Endodermal cell (in vitro differentiated cells): ENCODE data around the gene ATE1. TPM values are rescaled to one million over a fixed set of nuclear protein-coding genes. Genes with fewer than 3 reads are reported as not detected.
"Not testable (repeated sequence)": the region's sequence is repeated elsewhere in the genome, so short reads cannot be mapped to it uniquely, and the experiment has no call there.

ENCODE experiments used
- DNase-seq: peaks from one replicate; pipeline ENCODE4 v3.0.0-alpha.2; 2017
- H3K27ac ChIP-seq: 2 replicates; pipeline ENCODE4 v1.5.1; 2013; ENCODE audit warnings: mild to moderate bottlenecking, low read depth, low read length, moderate library complexity
- H3K27me3 ChIP-seq: 2 replicates; pipeline ENCODE4 v1.6.1; 2013; ENCODE audit warnings: mild to moderate bottlenecking, low read length, moderate library complexity; ENCODE audit not compliant: insufficient read depth, control insufficient read depth, poor library complexity, severe bottlenecking
- H3K36me3 ChIP-seq: 2 replicates; pipeline ENCODE4 v1.7.0; 2013; ENCODE audit warnings: mild to moderate bottlenecking, low read length, moderate library complexity; ENCODE audit not compliant: control insufficient read depth, insufficient read depth
- H3K4me1 ChIP-seq: one replicate; pipeline ENCODE4 v1.7.0; 2013; ENCODE audit warnings: low read length; ENCODE audit not compliant: control insufficient read depth, insufficient read depth
- H3K4me3 ChIP-seq: 2 replicates; pipeline ENCODE4 v1.5.1; 2013; ENCODE audit warnings: mild to moderate bottlenecking, low read length, moderate library complexity
- H3K9ac ChIP-seq: 2 replicates; pipeline ENCODE4 v1.6.1; 2013; ENCODE audit warnings: mild to moderate bottlenecking, low read length, moderate library complexity; ENCODE audit not compliant: poor library complexity, severe bottlenecking; ENCODE audit errors: extremely low read depth
- H3K9me3 ChIP-seq: 2 replicates; pipeline ENCODE4 v1.6.1; 2013; ENCODE audit warnings: mild to moderate bottlenecking, low read length, moderate library complexity; ENCODE audit not compliant: control insufficient read depth
- H3K27ac Mint-ChIP-seq: 2 replicates; pipeline ENCODE4 v1.8.0; 2020; ENCODE audit warnings: mixed read lengths
- H3K27me3 Mint-ChIP-seq: 2 replicates; pipeline ENCODE4 v1.8.0; 2021; ENCODE audit warnings: mild to moderate bottlenecking, mixed read lengths; ENCODE audit not compliant: insufficient read depth
- H3K36me3 Mint-ChIP-seq: 2 replicates; pipeline ENCODE4 v1.8.0; 2020; ENCODE audit warnings: low read depth, mixed read lengths
- H3K4me1 Mint-ChIP-seq: 2 replicates; pipeline ENCODE4 v1.8.0; 2020; ENCODE audit warnings: mixed read lengths
- H3K4me3 Mint-ChIP-seq: 2 replicates; pipeline ENCODE4 v1.8.0; 2020; ENCODE audit warnings: mild to moderate bottlenecking, moderate library complexity, mixed read lengths
- H3K9me3 Mint-ChIP-seq: 2 replicates; pipeline ENCODE4 v1.8.0; 2020; ENCODE audit warnings: mild to moderate bottlenecking, mixed read lengths
- CTCF ChIP-seq: fragments of 200-600 bp; sonication (generic); conservative IDR thresholded peaks from 2 replicates; pipeline ENCODE4 v1.5.0; 2021; ENCODE audit warnings: antibody characterized with exemption, mild to moderate bottlenecking
- WGBS, 2 experiments: methylation state at CpG; one replicate each; pipeline versions ENCODE4 v1.1.5 to v1.1.7; 2013; ENCODE audit warnings: missing lambda C conversion rate in 2 of 2, mixed read lengths in 1 of 2; ENCODE audit not compliant: insufficient coverage in 1 of 2, insufficient read length in 1 of 2; 5-methylcytosine and 5-hydroxymethylcytosine counted together
- total RNA-seq, 2 donors: library from RNA; stranded (reverse); fragmentation: NEBNext Ultra II Directional in 1 of 2; extraction: Animal tissue kit (Norgen Biotek cat#: 25700) in 1 of 2; gene quantifications; 2 replicates in 1 of 2; 3 replicates in 1 of 2; pipeline ENCODE4 v1.2.1, GENCODE V29; 2021

ATE1 gene
- total RNA-seq, 2 donors from 2014 or later: 31.2 to 32.2 TPM

DNA sequence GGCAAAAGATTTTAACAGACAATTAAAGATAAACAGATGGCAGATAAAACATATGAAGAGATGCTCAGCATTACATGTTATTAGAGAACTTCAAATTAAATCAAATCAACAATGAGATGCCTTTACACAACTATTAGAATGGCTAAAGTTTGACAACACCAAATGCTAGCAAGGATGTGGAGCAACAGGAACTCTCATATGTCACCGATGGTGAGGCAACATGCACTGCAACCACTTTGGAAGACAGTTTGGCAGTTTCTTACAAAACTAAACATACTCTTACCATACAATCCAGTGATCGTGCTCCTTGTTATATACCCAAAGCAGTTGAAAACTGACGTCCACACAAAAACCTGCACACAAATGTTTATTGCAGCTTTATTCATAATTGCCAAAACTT, 13.7 kb upstream of the ATE1 start:
- Mint-ChIP-seq H3K27me3 (peaks cover 4% of the 10 kb centered on the region), H3K27ac (no peak overlapping the region), H3K9me3 (peaks cover 13% of the 10 kb centered on the region), H3K36me3 (no peaks in the 10 kb centered on the region), H3K4me3 (no peak overlapping the region), H3K4me1 (no peaks in the 10 kb centered on the region)
- Histone ChIP-seq H3K27ac (no peak overlapping the region), H3K9ac (no peak overlapping the region), H3K4me3 (no peak overlapping the region), H3K9me3 (peaks cover 6% of the 10 kb centered on the region), H3K4me1 (no peaks in the 10 kb centered on the region), H3K27me3 (no peaks in the 10 kb centered on the region), H3K36me3 (no peaks in the 10 kb centered on the region)
- WGBS, 2 experiments: 88 to 89% methylated on average over 1 to 3 of the region's 3 CpGs
- TF ChIP-seq CTCF: no peak
- no peak for DNase-seq

- Mint-ChIP-seq H3K9me3 (peaks cover 13% of the 10 kb centered on the region), H3K27me3 (peaks cover 4% of the 10 kb centered on the region), H3K4me3 (no peak overlapping the region), H3K36me3 (peaks cover 10% of the 10 kb centered on the region), H3K4me1 (peaks cover 4% of the 10 kb centered on the region), H3K27ac (no peak overlapping the region)
- DNase-seq: no peak
- no peak overlapping the region for H3K27ac ChIP-seq
- H3K4me3 ChIP-seq: no peak overlapping the region
- WGBS, 2 experiments: 80 to 93% methylated on average over 1 to 2 of the region's 2 CpGs
- H3K9ac ChIP-seq: no peak overlapping the region
- TF ChIP-seq CTCF: no peak
- H3K27me3 ChIP-seq: no peaks in the 10 kb centered on the region
- H3K4me1 ChIP-seq: no peaks in the 10 kb centered on the region
- H3K36me3 ChIP-seq: no peaks in the 10 kb centered on the region
- peaks cover under 1% of the 10 kb centered on the region for H3K9me3 ChIP-seq
Observed at GRCh38 chr10:121936295-121936694, 8.5 kb upstream of the ATE1 start.

- H3K27me3 Mint-ChIP-seq: peaks cover 4% of the 10 kb centered on the region
- Histone ChIP-seq H3K4me1 (peaks cover 4% of the 10 kb centered on the region), H3K4me3 (no peak overlapping the region), H3K27ac (no peak overlapping the region), H3K9ac (no peak overlapping the region), H3K36me3 (no peaks in the 10 kb centered on the region), H3K9me3 (no peaks in the 10 kb centered on the region), H3K27me3 (no peaks in the 10 kb centered on the region)
- TF ChIP-seq CTCF: no peak
- WGBS, 2 experiments: 93 to 95% methylated on average over 7 of the region's 7 CpGs
- peaks cover 12% of the 10 kb centered on the region for H3K9me3 Mint-ChIP-seq
- H3K4me3 Mint-ChIP-seq: no peak overlapping the region
- peaks cover 9% of the 10 kb centered on the region for H3K4me1 Mint-ChIP-seq
- no peak overlapping the region for H3K27ac Mint-ChIP-seq
- no peak for DNase-seq
- peaks cover 10% of the 10 kb centered on the region for H3K36me3 Mint-ChIP-seq
Observed at GRCh38 chr10:121935702-121936101, 7.9 kb upstream of the ATE1 start.

- H3K27me3 Mint-ChIP-seq, H3K36me3 ChIP-seq, DNase-seq, H3K9me3 ChIP-seq, H3K27ac ChIP-seq, H3K9me3 Mint-ChIP-seq, H3K27me3 ChIP-seq, H3K9ac ChIP-seq: not testable (repeated sequence)
- H3K4me3 Mint-ChIP-seq: peak overlapping the region; percentile 92
- peaks cover 11% of the 10 kb centered on the region for H3K36me3 Mint-ChIP-seq
- H3K4me3 ChIP-seq: peak overlapping the region; percentile 56
- peaks cover 24% of the 10 kb centered on the region for H3K4me1 Mint-ChIP-seq
- WGBS, 2 experiments: 79 to 87% methylated on average over 11 of the region's 11 CpGs
- H3K4me1 ChIP-seq: peaks cover 18% of the 10 kb centered on the region
- H3K27ac Mint-ChIP-seq: peak overlapping the region; percentile 86
Observed at GRCh38 chr10:121930268-121931085, 2.6 kb upstream of the ATE1 start.

- 91 to 96% methylated on average over 6 to 13 of the region's 14 CpGs for WGBS, 2 experiments
- not testable (repeated sequence) for H3K27me3 ChIP-seq, H3K27ac ChIP-seq, H3K9me3 ChIP-seq, H3K27me3 Mint-ChIP-seq, H3K9ac ChIP-seq, H3K9me3 Mint-ChIP-seq, H3K36me3 ChIP-seq, DNase-seq
- peaks cover 14% of the 10 kb centered on the region for H3K36me3 Mint-ChIP-seq
- H3K4me1 Mint-ChIP-seq: peaks cover 24% of the 10 kb centered on the region
- peak overlapping the region; percentile 86 for H3K27ac Mint-ChIP-seq
- H3K4me3 Mint-ChIP-seq: peak overlapping the region; percentile 92
- Histone ChIP-seq H3K4me1 (peaks cover 18% of the 10 kb centered on the region), H3K4me3 (peak overlapping the region; percentile 56)
Observed at GRCh38 chr10:121929585-121930267, 1.9 kb upstream of the ATE1 start.
